GM19239 (cell line): Measurements from ENCODE around the gene FBLN2.

ENCODE experiments used
- DNase-seq: peaks from one replicate; pipeline ENCODE4 v3.0.0; 2011; ENCODE audit warnings: low spot score; ENCODE audit not compliant: insufficient read length
- FAIRE-seq: peaks from 2 replicates; lab custom pipeline; 2011; peaks lifted over from hg19 to GRCh38; lab: Jason Lieb, UNC

Gene FBLN2

DNA sequence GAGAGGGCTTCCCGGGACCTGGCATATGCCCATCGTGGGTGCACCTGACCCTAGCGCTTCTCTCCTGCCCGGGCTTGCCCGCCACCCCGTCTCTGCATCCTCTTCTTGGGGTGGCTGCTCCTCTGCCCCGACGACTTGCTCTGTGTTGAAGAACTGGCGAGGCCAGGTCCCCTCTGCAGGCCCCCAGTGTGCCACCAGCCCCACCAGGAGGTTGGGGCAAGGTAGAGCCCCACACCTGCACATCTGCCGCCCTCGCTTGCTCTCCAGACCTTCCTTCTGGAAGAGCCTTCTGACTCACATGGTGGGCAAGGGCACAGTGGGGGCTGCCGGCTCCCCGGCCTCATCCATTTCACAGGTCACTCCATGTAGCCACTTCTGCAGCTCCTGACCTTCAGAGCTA is 84.3 kb downstream of the FBLN2 start:
- no peak for DNase-seq
- FAIRE-seq = no peak

DNA sequence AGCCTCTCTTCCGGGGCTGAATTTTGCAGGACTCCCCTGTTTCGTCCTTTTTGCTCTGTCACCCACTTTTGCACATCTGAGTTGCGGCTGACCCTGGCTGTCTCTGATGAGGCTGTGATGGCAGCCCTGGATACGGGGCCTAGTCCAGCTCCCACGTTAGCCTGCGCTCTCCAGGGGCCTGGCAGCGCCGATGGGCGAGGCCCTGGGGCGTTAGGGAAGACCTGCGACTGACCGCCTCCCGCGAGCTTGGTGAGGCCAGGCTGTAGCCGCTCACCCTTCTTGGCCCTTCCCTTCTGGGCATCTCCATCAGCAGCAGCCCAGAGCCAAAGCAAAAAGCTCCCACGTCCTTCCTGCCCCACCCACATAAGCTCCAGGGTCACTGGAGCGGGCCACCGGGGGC is 85.2 kb downstream of the FBLN2 start:
- FAIRE-seq = no peak
- DNase-seq = no peak

DNA sequence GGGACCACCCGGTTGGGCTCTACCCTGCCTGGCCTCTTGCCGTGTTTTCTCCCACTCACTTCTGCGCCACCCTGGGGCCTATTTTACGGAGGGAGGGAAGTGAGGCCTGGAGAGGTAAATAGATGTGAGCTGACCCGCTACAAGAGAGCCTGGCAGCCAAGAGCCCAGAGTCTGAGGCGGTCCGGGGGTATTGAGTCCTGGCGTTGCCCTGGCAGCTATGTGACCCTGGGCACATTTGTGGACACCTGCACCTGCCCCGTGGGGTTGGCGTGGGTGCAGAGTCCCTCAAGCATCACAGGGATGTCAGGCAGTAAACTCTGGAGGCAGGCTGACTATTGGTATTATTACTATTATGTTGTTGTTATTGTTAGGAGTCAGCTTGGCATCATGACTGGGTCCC is 85.7 kb downstream of the FBLN2 start:
- no peak for FAIRE-seq
- no peak for DNase-seq

DNA sequence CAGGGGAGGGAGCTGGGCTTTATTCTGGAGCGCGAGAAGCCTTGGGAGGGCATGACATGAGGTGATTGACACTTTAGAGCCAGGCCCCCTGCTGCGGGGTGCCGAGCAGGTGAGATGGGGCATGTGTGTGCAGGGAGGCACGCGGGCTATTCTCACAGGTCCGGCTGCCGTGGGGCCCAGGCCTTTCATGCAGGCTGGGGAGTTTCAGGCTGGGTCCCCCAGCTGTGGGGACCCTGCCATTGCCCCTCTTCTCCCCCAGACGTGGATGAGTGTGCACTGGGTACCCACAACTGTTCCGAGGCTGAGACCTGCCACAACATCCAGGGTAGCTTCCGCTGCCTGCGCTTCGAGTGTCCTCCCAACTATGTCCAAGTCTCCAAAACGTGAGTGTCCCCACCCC is 87.3 kb downstream of the FBLN2 start:
- DNase-seq = no peak
- FAIRE-seq = no peak

DNA sequence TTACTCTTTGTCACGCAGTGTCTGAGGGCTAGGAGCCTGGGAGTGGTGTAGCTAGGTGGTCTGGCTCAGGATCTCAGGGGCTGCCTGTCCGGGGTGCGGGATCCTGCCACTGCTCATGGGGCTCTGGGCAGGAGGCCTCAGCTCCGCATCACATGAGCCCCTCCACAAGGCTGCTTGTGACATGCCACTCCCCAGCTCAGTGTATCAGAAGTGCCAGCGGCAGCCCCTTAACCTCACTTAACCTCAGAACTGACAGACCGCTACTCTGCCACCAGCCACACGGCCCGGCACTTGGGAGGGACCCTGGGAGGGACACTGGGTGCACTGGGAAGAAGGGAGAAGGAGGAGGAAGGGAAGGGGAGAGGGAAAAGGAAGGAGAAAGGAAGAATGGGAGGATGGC is 87.9 kb downstream of the FBLN2 start:
- FAIRE-seq (no peak), DNase-seq (no peak)

DNA sequence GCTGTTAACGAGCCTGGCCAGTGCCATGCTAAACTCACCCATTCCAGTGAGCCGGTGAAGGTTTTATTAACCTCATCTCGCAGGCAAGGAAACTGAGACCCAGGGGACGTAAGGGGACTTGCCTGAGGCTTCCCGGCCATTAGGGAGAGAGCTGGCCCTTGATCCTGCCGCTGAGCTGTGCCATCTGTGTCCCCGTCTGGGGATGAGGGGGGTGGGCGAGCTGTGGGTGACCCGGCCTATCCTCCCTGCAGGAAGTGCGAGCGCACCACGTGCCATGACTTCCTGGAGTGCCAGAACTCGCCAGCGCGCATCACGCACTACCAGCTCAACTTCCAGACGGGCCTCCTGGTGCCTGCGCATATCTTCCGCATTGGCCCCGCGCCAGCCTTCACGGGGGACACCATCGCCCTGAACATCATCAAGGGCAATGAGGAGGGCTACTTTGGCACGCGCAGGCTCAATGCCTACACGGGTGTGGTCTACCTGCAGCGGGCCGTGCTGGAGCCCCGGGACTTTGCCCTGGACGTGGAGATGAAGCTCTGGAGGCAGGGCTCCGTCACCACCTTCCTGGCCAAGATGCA is 88.5 kb downstream of the FBLN2 start:
- FAIRE-seq (no peak), DNase-seq (no peak)

DNA sequence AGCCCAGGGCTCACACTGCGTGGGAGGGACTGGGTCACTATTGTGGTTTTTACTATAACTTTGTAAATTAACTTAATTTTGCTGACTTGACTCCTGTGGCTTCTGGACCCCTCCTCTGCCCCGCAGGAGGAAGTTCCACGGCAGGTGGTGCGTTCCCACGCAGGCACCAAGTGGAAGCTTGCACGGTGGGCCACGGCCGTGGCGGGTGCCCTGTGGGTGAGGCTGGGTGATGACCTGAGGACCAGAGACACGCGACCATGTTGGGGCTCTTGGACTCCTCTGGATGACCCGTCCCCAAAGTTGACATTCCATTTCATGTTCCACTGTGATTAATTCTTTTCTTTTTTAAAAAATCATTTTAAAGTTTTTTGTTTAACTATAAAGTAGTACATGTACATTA is 89.0 kb downstream of the FBLN2 start:
- DNase-seq (no peak), FAIRE-seq (no peak)

DNA sequence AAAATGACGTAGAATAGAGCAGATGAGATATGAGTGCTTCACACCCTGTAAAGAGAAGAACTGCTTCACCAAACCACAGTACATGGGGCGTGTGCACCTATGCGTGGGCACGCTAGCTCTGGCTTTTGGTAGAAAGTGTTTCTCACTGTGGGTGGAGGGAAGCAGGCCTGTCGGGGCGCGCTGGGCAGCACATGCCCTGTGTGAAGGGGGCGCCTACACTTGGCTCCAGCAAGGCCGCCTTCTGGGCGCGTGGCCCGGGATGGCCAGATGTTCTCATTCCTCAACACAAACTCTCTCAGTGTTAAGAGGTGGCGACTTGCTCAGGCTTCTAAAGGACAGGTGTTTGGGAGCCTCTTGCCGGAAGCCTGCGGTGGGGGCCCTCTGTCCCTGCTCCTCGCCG is 90.0 kb downstream of the FBLN2 start:
- FAIRE-seq = no peak
- DNase-seq = no peak

DNA sequence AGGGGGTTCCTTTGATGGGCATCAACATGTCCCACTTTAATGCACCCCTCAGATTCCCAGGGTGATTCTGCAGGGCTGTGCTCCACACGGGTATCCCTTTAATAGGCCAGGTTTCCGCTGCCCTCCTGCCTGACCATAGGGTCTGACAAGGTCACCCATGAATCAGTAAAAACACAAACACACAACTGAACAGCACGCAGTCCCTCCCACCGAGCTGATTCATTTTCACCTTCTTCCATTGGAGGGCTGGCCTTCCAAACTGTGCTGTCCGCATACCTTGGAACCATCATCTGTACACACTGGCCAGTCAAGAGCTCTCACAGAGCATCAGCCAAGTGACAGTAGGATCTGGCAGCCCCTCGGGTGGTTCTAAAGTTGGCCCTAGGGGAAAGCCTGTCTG is 93.7 kb downstream of the FBLN2 start:
- no peak for DNase-seq
- no peak for FAIRE-seq

DNA sequence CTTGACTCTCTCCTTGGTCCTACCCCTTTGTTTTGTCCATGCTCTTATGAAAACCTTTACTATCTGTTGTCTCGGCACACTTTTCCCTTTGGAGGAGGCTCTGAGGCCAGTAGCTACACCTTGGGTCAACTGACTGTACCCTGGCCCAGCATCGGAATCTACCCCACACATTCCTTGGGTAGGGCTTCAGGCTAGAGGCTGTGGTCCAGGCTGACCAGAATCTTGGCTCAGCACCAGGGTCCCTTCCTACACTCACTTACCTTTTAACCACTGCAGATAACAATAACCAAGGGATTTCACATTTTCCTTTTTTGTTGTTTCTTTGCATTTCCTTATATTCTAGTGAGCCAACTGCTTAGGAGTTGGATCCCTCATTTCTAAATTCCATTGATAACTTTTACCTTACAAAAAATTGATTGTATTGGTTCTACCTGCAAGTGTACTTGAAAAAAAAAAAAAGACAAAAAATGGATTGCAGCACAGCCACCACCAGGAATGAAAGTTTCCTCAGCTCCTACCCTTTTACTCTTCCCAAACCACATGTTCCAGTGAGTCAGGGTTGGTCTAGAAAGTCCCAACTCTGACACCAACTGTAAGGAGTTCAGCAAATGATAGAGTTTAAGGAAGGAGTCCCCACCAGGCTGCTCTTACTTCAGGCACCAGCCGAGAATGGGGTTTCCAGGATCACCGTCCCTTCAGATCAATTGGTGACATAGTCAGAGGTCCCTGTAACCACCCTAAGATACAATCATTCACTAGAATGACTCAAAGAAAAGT is 95.6 kb downstream of the FBLN2 start:
- no peak for DNase-seq
- no peak for FAIRE-seq

DNA sequence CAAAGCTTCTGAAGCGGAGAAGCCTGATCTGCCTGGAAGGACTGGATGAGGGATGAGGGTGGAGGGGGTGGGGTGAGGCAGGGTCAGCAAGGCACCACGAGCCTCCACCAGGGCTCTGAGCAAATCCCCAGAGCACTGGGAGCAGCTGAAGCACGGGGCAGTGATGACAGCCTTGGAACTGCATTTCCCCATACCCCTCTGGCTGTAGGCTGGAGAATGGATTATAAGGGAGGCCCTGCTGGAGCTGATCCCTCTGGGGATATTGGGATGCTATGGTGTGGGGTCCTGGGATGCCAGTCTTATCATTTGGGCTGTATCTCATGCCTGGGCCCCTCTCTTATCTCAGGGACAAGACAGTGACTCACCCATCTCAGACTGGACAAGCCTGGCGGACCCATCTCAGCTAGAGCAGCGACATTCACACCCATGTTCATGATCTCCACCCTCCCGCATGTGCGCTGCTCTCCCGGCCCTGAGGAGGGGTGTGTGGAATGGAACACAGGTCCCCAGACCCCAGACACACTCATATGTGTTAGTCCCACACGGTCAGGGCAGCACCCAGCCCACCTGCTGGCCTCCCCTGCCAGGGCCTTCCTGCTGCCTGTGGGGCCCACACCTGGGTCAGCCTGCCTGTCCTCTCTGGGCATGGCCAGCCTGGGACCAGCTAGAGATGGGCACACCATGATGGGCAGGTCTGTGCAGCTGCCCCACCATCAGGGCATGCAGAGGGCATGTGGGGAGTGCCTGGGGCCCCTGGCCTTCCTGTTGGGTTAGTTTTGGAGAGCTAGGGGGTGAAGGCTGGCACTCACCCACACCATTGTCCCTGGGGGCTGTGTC is 97.1 kb downstream of the FBLN2 start:
- FAIRE-seq (no peak), DNase-seq (no peak)

DNA sequence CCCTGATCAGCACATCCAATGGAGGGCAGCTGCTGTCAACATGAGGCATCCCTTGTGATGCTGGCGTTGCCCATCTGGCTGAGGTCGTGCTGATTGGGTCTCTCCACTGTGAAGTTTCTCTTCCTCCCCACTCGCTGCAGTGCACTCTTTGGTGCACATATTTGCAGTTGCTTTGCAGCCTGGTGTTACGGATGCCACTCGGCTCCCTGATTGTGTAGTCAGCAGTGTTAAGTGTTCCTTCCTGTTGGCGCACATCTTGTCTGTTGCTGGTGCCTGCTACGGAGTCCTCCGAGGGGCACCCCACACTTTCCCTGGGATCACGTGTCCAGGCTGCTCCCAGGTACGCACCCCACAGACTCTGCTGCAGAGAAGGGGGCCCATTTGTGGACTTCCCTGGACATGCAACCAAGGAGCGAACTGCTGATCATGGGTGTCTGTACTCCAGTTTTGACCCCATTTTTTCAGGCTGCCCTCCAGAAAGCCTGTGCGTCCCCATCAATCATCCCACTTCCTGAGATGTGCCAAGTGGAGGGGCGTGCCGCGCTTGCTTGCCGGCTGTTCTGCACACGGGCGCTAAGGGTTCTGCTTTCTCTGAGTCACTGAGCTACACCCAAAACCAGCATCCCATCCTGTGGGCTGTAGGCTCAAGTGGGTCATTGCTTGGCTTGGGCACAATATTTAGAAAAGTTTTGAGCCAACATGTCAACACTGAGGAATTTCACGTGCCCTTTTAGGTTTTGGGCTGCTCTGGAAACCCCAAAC is 98.6 kb downstream of the FBLN2 start:
- DNase-seq (no peak), FAIRE-seq (no peak)

DNA sequence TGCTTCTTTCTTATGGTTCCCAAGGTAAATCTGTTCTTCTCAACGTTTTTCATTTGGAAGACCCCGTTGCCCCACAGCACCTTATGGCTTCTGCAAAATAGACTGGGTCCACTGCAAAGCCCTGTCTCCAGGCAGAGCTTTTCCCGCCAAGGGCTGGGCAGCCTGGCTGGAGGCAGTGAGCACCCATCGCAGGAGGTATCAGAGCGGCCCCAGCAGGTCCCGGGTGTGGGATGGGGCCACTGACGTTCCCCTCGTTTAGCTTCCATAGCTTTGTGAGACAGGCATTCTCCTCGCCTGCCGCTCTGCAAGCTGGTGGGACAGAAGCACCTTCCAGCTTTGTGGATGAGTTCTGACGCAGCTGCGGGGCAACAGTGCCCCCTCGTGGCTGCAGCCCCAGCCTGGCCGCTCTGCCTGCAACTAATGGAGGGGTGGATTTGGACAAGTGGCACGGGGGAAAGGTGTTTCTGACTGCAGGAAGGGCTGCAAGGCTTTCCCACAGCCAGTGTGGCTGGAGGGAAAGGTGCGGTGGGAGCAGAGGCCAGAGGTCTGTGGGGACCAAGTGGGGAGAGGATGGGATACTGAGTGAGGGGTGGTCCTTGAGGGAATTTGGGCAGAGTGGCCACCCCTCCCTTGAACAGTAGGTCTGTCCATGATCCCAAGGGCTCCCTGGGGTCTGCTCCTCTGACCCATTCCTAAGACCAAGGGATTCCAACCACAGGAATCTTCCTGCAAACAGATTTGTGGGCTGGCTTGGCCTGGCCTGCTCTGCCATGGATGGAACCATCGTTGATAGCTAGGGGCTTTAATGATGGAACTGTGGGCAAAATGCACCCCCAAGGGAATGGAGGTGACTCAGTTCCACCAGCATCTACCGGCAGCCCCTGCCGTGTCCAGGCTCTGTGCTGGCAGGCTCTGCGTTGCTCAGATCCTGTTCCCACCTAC is 99.4 kb downstream of the FBLN2 start:
- DNase-seq = peak; percentile 83
- peak; percentile 49 for FAIRE-seq

DNA sequence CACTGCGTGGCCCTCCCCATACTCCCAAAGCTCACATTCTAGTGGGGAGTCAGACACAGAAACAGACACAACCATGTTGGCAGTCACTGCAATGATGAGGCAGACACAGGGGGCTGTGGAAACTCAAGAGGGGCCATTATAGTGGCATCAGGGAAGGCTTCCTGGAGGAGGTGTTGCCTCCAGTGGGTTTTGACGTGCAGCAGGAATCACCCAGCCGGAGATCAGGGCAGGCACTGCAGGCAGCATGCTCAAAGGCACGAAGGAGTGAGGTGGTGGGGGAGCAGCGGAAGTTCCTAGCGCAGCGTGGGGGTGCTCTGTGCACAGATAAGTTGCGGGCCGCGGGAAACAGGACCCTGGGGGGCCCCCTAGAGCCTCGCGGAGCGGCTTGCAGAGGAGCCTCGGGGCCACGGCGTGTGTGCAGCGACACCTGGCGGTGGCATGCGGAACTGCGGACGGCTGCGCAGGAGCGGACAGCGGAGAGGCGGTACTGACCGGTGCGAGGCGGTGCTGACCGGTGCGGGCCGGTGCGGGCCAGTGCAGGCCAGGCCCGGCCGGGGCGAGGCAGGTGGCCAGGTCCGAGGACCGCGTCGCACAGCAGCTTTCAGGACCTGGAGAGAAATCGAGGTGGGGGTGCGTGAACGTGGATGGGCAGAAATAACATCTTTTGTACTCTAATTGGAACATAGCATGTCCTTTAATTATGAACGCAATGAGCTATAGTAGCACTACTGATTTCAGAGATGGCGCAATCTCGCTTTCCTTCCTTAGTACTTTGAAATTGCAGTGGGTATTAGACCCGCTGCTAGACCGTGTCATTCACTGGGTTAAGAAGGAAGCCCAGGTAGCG is 101.5 kb downstream of the FBLN2 start:
- peak; percentile 88 for DNase-seq
- FAIRE-seq = no peak

DNA sequence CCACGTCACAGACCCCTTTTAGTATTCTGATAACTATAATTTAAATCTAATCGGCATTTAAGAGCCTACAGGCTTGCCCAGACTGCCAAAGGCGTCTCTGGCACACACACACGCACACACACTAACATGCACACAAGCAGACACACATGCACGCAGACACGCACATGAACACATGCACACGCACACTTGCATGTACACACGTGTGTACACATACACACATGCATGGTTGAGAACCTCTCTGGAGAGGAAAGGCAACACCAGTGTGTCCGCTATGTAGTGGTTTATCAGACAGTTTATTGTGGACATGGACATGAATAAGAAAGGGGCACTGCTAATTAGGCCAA is 102.1 kb downstream of the FBLN2 start:
- FAIRE-seq (no peak), DNase-seq (no peak)

DNA sequence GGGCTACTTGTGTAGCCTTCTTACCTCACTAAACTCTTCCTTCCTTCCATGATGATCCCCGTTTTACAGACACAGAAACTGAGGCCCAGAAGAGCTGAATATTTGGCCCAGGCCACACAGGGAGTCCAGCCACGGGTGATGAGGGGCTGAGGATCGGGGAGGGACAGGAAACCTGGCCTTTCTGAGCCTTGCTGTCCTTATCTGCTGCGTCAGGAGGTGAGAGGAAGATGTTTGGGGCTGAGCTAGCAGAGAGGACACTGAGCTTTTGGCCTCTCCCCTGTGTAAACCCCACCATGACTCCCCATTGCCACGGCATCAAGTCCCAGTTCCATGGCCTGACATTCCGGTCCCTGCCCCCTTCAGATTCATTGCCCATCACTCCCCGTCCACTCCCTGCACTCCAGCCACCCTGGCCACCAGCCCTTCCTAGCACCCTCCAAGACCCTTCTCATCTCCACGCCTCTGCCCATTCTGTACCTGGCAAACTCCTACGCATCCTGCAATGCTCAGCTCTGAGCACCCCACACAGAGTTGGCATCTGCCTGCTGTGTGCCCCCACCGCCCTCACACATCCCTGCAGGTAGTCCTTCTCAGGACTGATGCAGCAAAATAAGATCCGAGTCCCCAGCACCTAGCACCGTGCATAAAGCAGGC is 103.0 kb downstream of the FBLN2 start:
- FAIRE-seq (no peak), DNase-seq (no peak)

DNA sequence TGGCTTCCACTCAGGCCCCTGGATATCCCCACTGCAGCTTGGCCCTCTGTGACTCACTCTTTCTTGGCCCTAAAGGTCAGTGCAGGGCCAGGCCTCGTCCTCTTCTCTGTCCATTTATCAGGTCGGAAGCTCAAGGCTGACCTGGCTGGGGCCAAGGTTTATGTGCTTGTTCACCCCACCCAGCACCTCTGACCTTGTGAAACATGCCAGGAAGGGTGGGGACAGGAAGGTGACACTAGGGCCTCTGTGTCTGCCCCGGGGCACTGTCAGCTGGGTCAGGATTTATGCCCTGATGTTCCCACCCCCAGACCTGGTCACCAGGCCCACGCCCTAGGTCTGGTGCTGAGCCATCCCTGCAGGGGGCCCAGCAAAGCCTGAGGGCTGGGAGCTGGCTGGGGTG is 103.8 kb downstream of the FBLN2 start:
- DNase-seq (no peak), FAIRE-seq (no peak)

DNA sequence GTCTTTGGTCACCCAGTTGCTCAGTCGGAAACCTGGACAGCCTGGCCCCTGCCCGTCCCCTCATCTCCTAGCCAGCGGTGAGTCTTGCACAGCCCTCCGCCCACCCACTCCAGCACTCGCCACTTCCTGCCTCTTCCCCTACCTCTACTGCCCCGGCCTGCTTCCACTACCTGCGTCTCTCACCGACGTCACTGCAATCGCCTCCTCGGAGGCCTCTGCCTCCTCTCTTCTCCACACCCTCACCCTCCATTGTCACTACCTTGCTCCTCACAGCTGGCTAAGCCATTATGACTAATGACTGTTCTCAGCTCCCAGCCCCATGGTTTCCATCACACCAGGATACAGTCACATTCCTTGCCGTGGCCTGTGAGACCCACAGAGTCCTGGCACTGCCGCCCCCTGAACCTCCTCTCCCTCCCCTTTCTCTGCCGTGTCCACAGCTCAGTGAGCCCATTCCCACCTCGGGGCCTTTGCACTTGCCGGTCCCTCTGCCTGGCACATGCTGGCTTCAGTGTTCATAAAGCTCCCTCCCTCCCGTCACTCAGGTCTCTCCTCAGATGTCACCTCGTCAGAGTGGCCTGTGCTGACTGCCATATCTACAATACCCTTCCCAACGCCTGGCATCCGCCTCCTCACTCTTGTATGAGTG is 104.8 kb downstream of the FBLN2 start:
- FAIRE-seq = no peak
- DNase-seq = no peak
